ENCODE results near the gene GATC. TPM values are rescaled to one million over a fixed set of nuclear protein-coding genes. Genes with fewer than 3 reads are reported as not detected.
"Not testable (repeated sequence)": the region's sequence is repeated elsewhere in the genome, so short reads cannot be mapped to it uniquely, and the experiment has no call there.

The GATC gene
- total RNA-seq, 2 donors from 2014 or later: 11.6 to 13.6 TPM

GRCh38 chr12:120479458-120479857, 33.2 kb downstream of the GATC start:
- Histone ChIP-seq H3K27me3 (no peaks in the 10 kb centered on the region), H3K9me3 (no peaks in the 10 kb centered on the region), H3K27ac (no peak overlapping the region), H3K4me3 (no peak overlapping the region), H3K36me3 (no peaks in the 10 kb centered on the region), H3K4me1 (no peaks in the 10 kb centered on the region)
- DNase-seq (ENCODE audit: low spot score): no peak
- TF ChIP-seq CTCF (IDR thresholded peaks at IDR 0.05): no peak

GRCh38 chr12:120480211-120480610, 34.0 kb downstream of the GATC start:
- no peak for DNase-seq (ENCODE audit: low spot score)
- Histone ChIP-seq H3K4me3 (no peak overlapping the region), H3K9me3 (no peaks in the 10 kb centered on the region), H3K4me1 (no peaks in the 10 kb centered on the region), H3K27ac (no peak overlapping the region), H3K36me3 (no peaks in the 10 kb centered on the region), H3K27me3 (no peaks in the 10 kb centered on the region)
- no peak for TF ChIP-seq CTCF (IDR thresholded peaks at IDR 0.05)

GRCh38 chr12:120481022-120481767, 35.0 kb downstream of the GATC start:
- DNase-seq (ENCODE audit: low spot score): no peak
- Histone ChIP-seq H3K9me3 (no peaks in the 10 kb centered on the region), H3K4me1 (no peaks in the 10 kb centered on the region), H3K4me3 (no peak overlapping the region), H3K27me3 (no peaks in the 10 kb centered on the region), H3K27ac (no peak overlapping the region), H3K36me3 (no peaks in the 10 kb centered on the region)
- TF ChIP-seq CTCF (IDR thresholded peaks at IDR 0.05): no peak

- Histone ChIP-seq H3K36me3 (no peaks in the 10 kb centered on the region), H3K4me3 (no peak overlapping the region), H3K27ac (no peak overlapping the region), H3K27me3 (no peaks in the 10 kb centered on the region), H3K4me1 (no peaks in the 10 kb centered on the region), H3K9me3 (no peaks in the 10 kb centered on the region)
- TF ChIP-seq CTCF (IDR thresholded peaks at IDR 0.05): no peak
- no peak for DNase-seq (ENCODE audit: low spot score)
Measured at GRCh38 chr12:120483621-120484020, 37.4 kb downstream of the GATC start.

- Histone ChIP-seq H3K4me1 (no peaks in the 10 kb centered on the region), H3K27me3 (no peaks in the 10 kb centered on the region), H3K9me3 (no peaks in the 10 kb centered on the region), H3K27ac (no peak overlapping the region), H3K36me3 (no peaks in the 10 kb centered on the region), H3K4me3 (no peak overlapping the region)
- no peak for TF ChIP-seq CTCF (IDR thresholded peaks at IDR 0.05)
- no peak for DNase-seq (ENCODE audit: low spot score)
Measured at GRCh38 chr12:120485961-120486881, 40.0 kb downstream of the GATC start.

- H3K9me3 ChIP-seq; H3K27me3 ChIP-seq; DNase-seq (ENCODE audit: low spot score); H3K4me3 ChIP-seq; H3K4me1 ChIP-seq; H3K27ac ChIP-seq; H3K36me3 ChIP-seq: not testable (repeated sequence)
Measured at GRCh38 chr12:120487552-120487951, 41.3 kb downstream of the GATC start.
